HepG2 (cell line): ENCODE measurements around the gene TACC3. TPM values are rescaled to one million over a fixed set of nuclear protein-coding genes. Genes with fewer than 3 reads are reported as not detected.

ENCODE experiments used
- AHR ChIP-seq: IDR thresholded peaks from 2 replicates; pipeline ENCODE4 v1.6.1; 2018; ENCODE audit warnings: missing genetic modification reagents, missing compliant biosample characterization
- FOXO1 ChIP-seq: sonication (generic); formaldehyde crosslinking; IDR thresholded peaks from 2 replicates; pipeline ENCODE4 v1.4.0; 2020; ENCODE audit warnings: missing genetic modification reagents
- HNF1A ChIP-seq, 2 experiments: sonication (generic) in 1 of 2; formaldehyde crosslinking in 1 of 2; IDR thresholded peaks; 2 replicates each; pipeline versions ENCODE4 v1.4.0 to v1.6.1; 2016 to 2020; ENCODE audit warnings: borderline replicate concordance in 1 of 2, low read depth in 1 of 2, mild to moderate bottlenecking in 1 of 2, missing genetic modification reagents in 1 of 2
- IRF1 ChIP-seq: sonication (generic); formaldehyde crosslinking; IDR thresholded peaks from 2 replicates; pipeline ENCODE4 v1.4.0; 2020; ENCODE audit warnings: low read depth, mild to moderate bottlenecking, missing genetic modification reagents
- KAT7 ChIP-seq: IDR thresholded peaks from 2 replicates; pipeline ENCODE4 v1.6.1; 2018; ENCODE audit warnings: borderline replicate concordance, missing compliant biosample characterization
- KMT2A ChIP-seq: sonication (generic); formaldehyde crosslinking; IDR thresholded peaks from 2 replicates; pipeline ENCODE4 v1.4.0; 2020; ENCODE audit warnings: missing genetic modification reagents
- NCOA5 ChIP-seq: sonication (generic); formaldehyde crosslinking; IDR thresholded peaks from 2 replicates; pipeline ENCODE4 v1.4.0; 2020; ENCODE audit warnings: missing genetic modification reagents
- PHB2 ChIP-seq: fragments of 450-650 bp; IDR thresholded peaks from 2 replicates; pipeline ENCODE4 v1.6.1; 2018; ENCODE audit not compliant: partially characterized antibody
- PHF8 ChIP-seq: sonication (generic); formaldehyde crosslinking; IDR thresholded peaks from 2 replicates; pipeline ENCODE4 v1.5.0; 2020; ENCODE audit warnings: missing genetic modification reagents
- PTBP1 ChIP-seq: fragments of 200-400 bp; formaldehyde crosslinking; IDR thresholded peaks from 2 replicates; pipeline ENCODE4 v1.6.1; 2018; ENCODE audit warnings: low read length, low read depth; ENCODE audit not compliant: poor library complexity, severe bottlenecking
- RAD21 ChIP-seq: fragments of 450-650 bp; formaldehyde crosslinking; IDR thresholded peaks from 2 replicates; pipeline ENCODE4 v1.5.0; 2020; ENCODE audit warnings: mild to moderate bottlenecking
- THAP9 ChIP-seq: sonication (generic); formaldehyde crosslinking; IDR thresholded peaks from 2 replicates; pipeline ENCODE4; 2020; ENCODE audit warnings: missing genetic modification reagents, mild to moderate bottlenecking, borderline replicate concordance
- ZFY ChIP-seq: sonication (generic); formaldehyde crosslinking; IDR thresholded peaks from 2 replicates; pipeline ENCODE4 v1.4.0; 2020; ENCODE audit warnings: missing genetic modification reagents
- ZNF101 ChIP-seq: sonication (generic); formaldehyde crosslinking; IDR thresholded peaks from 2 replicates; pipeline ENCODE4 v1.4.0; 2020; ENCODE audit warnings: mild to moderate bottlenecking, low read depth, missing genetic modification reagents, borderline replicate concordance
- ZNF232 ChIP-seq: sonication (generic); formaldehyde crosslinking; IDR thresholded peaks from 2 replicates; pipeline ENCODE4 v1.4.0; 2020; ENCODE audit warnings: missing genetic modification reagents, borderline replicate concordance
- ZNF234 ChIP-seq: sonication (generic); formaldehyde crosslinking; conservative IDR thresholded peaks from 2 replicates; pipeline ENCODE4 v1.5.1; 2020; ENCODE audit warnings: mild to moderate bottlenecking, missing genetic modification reagents
- ZNF431 ChIP-seq: sonication (generic); formaldehyde crosslinking; IDR thresholded peaks from 2 replicates; pipeline ENCODE4 v1.9.0; 2022; ENCODE audit warnings: missing genetic modification reagents, low read depth, mild to moderate bottlenecking, borderline replicate concordance
- ZNF513 ChIP-seq: sonication (generic); formaldehyde crosslinking; conservative IDR thresholded peaks from 2 replicates; pipeline ENCODE4 v1.5.0; 2020; ENCODE audit warnings: missing genetic modification reagents
- ZNF530 ChIP-seq: sonication (generic); formaldehyde crosslinking; IDR thresholded peaks from 2 replicates; pipeline ENCODE4 v1.5.0; 2020; ENCODE audit warnings: low read depth, mild to moderate bottlenecking, missing genetic modification reagents
- ZNF598 ChIP-seq: sonication (generic); formaldehyde crosslinking; IDR thresholded peaks from 2 replicates; pipeline ENCODE4 v1.5.1; 2020; ENCODE audit warnings: mild to moderate bottlenecking, missing genetic modification reagents, borderline replicate concordance
- polyA plus RNA-seq, 8 experiments: library from polyadenylated mRNA; depleted of rRNA in 3 of 8; stranded (reverse) in 7 of 8; unstranded in 1 of 8; fragments of >200 nt; fragmentation: Illumina TruSeq in 4 of 8; extraction: Trizol in 4 of 8; gene quantifications; 2 replicates each; pipeline versions ENCODE4 v1.2.1 to v1.2.3, GENCODE V29; 2011 to 2016; ENCODE audit warnings: low read depth in 4 of 8, missing spikeins in 1 of 8, mixed read lengths in 1 of 8; ENCODE audit not compliant: insufficient read depth in 1 of 8
- total RNA-seq, 5 experiments: library from RNA; depleted of rRNA; stranded (reverse); fragments of >200 nt; fragmentation: Illumina TruSeq; extraction: Trizol; gene quantifications; 2 replicates each; pipeline ENCODE4 v1.2.3, GENCODE V29; 2016; ENCODE audit warnings: low read depth in 1 of 5

The TACC3 gene
- total and polyA plus RNA-seq, 2 of the 13 experiments (the other 11 are each of a cell fraction or from before 2014, with no cell fraction given), result 20.3 to 21.2 TPM

GRCh38 chr4:1746919-1747602 is 25.7 kb downstream of the TACC3 start (continued):
- no peak; the same call in 1 of the 2 replicates for TF ChIP-seq ZNF232 (CRISPR knock-in tag)
- peak; percentile 28 for TF ChIP-seq PTBP1
- no peak for TF ChIP-seq ZNF530 (CRISPR knock-in tag)
- no peak for TF ChIP-seq KAT7 (CRISPR knock-in tag)
- no peak for TF ChIP-seq AHR (CRISPR knock-in tag)
- TF ChIP-seq THAP9, result peak; percentile 60; the same call in 1 of the 2 replicates
- TF ChIP-seq RAD21 (CRISPR knock-in tag), result peak; percentile 71
- 0 out of 2 replicates have a peak, but pooled peaks have one; percentile 17 for TF ChIP-seq KMT2A
- TF ChIP-seq IRF1 (CRISPR knock-in tag), result no peak
- peak; percentile 97 for TF ChIP-seq ZFY (CRISPR knock-in tag)
- no peak for TF ChIP-seq ZNF234 (CRISPR knock-in tag)
- TF ChIP-seq ZNF101 (CRISPR knock-in tag), result peak; percentile 81; the same call in 1 of the 2 replicates
- TF ChIP-seq FOXO1, result peak; percentile 95
- TF ChIP-seq ZNF513, result 0 out of 2 replicates have a peak, but pooled peaks have one; percentile 86
- no peak for TF ChIP-seq ZNF431 (CRISPR knock-in tag)
- no peak for TF ChIP-seq HNF1A (IDR thresholded peaks at IDR 0.05; ENCODE audit: low read depth)
- TF ChIP-seq HNF1A (CRISPR knock-in tag; IDR thresholded peaks at IDR 0.05; ENCODE audit: borderline replicate concordance), result peak; percentile 71; the same call in 1 of the 2 replicates
- TF ChIP-seq ZNF598, result no peak
- TF ChIP-seq NCOA5 (CRISPR knock-in tag), result 0 out of 2 replicates have a peak, but pooled peaks have one; percentile 70
- TF ChIP-seq PHF8 (CRISPR knock-in tag), result peak; percentile 81
- TF ChIP-seq PHB2, result no peak
